Ovary (tissue), 3 donors: Measurements from ENCODE around the gene ERG28.

Experiments used
- EP300 ChIP-seq: sonication (generic); formaldehyde crosslinking; IDR thresholded peaks from one replicate; pipeline ENCODE4 v1.6.1; 2017; ENCODE audit warnings: antibody characterized with exemption
- POLR2A ChIP-seq: fragments of 450-650 bp; IDR thresholded peaks from one replicate; pipeline ENCODE4 v1.6.1; 2017; ENCODE audit warnings: antibody characterized with exemption, mild to moderate bottlenecking, moderate library complexity
- TF ChIP-seq, protein P1 (sequence below), 3 donors: fragments of 450-650 bp in 2 of 3; fragments of 200-600 bp in 1 of 3; IDR thresholded peaks; one replicate each; pipeline versions ENCODE4 v1.5.1 to v1.8.0; 2016 to 2022; ENCODE audit warnings: antibody characterized with exemption in 3 of 3, mild to moderate bottlenecking in 1 of 3
- donor health status: DM: no; HTN: no; CAD: no.

DNA sequence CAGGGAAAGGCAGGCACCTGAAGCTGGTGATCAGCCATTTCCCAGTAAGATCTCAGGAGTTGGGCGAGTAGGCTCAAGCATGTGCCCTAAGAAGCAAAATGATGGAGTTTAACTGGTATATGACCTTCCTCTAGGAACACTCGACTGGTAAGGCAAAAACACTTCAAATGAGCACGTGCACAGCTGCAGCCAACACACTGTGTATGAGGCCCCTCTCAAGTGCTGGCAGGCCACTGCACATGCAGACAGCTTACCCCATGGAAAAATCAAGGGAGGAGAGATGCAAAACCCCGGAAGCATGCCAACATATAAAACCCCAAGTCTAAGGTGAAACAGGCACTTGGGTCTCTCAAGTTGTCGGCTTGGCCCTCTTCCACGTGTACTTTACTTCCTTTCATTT, 39.6 kb upstream of the ERG28 start:
- TF ChIP-seq, protein P1, sequence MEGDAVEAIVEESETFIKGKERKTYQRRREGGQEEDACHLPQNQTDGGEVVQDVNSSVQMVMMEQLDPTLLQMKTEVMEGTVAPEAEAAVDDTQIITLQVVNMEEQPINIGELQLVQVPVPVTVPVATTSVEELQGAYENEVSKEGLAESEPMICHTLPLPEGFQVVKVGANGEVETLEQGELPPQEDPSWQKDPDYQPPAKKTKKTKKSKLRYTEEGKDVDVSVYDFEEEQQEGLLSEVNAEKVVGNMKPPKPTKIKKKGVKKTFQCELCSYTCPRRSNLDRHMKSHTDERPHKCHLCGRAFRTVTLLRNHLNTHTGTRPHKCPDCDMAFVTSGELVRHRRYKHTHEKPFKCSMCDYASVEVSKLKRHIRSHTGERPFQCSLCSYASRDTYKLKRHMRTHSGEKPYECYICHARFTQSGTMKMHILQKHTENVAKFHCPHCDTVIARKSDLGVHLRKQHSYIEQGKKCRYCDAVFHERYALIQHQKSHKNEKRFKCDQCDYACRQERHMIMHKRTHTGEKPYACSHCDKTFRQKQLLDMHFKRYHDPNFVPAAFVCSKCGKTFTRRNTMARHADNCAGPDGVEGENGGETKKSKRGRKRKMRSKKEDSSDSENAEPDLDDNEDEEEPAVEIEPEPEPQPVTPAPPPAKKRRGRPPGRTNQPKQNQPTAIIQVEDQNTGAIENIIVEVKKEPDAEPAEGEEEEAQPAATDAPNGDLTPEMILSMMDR (IDR thresholded peaks at IDR 0.05) = no peak
- no peak for TF ChIP-seq POLR2A
- TF ChIP-seq EP300 = no peak
